ENCODE data around the gene HAUS1. TPM values are rescaled to one million over a fixed set of nuclear protein-coding genes. Genes with fewer than 3 reads are reported as not detected.

HAUS1 gene
- total and polyA plus RNA-seq, 2 experiments from 2014 or later: 163 to 216 TPM

DNA sequence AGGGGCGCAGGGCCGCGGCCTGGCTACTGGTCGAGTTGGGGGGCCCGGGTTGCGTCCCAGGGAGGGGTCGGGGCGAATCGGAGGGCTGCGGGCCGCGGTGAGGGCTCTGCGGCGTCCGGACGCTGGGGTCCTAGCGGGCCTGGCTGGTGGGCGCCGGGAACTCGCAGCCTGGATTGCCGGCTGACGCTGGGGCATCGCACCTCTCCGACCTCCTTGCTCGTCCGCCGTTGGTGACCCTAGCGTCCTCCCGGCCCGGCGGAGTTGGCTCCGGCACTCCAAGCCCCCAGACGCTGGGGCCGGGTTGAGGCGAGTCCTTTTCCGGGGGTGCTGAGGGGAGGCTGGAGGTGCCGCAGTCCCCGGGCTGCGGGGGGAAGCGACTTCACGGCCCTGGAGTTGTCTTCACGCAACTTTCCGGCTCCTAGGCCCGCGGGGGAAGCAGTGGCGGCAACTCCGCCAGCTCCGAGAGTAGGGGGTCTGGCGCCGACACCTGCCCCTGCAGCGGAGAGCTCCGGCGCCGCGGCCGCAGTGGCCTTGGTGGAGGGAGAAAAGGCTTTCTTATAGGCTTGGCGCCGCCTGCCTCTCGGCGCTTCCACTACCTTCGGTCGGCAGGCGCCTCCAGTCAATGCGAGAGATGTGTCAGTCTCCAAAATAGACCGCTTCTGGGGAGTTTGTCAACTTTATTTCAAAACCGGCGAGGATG is 70.3 kb downstream of the HAUS1 start:
- Histone ChIP-seq H3K27ac (ENCODE audit: low read depth) (peak overlapping the region; percentile 99; the same call in 1 of the 2 replicates), H3K9me2 (ENCODE audit: insufficient read depth) (no peaks in the 10 kb centered on the region), H3K27me3 (ENCODE audit: insufficient read depth) (no peaks in the 10 kb centered on the region), H3K4me2 (peak overlapping the region; percentile 100), H3F3A (replicated peaks; ENCODE audit: low read depth) (0 out of 2 replicates have a peak, but pooled peaks cover 6% of the 10 kb centered on the region), H3K4me3 (peak overlapping the region; percentile 99), H2AFZ (0 out of 2 replicates have a peak overlapping the region, but pooled peaks have one; percentile 56), H3K4me1 (ENCODE audit: insufficient read depth) (peaks cover 4% of the 10 kb centered on the region; the same call in 1 of the 2 replicates), H4K20me1 (replicated peaks; ENCODE audit: insufficient read depth) (peaks cover 21% of the 10 kb centered on the region), H3K79me2 (replicated peaks; ENCODE audit: insufficient read depth) (peaks cover 45% of the 10 kb centered on the region), H3K36me3 (ENCODE audit: insufficient read depth) (no peaks in the 10 kb centered on the region)
- TF ChIP-seq JUNB (IDR thresholded peaks at IDR 0.05; ENCODE audit: unreplicated experiment) (no peak), POLR2AphosphoS5 (IDR thresholded peaks at IDR 0.05; ENCODE audit: low read depth) (no peak), CTCF (conservative IDR thresholded peaks at IDR 0.05; ENCODE audit: low read depth in 2 of 2) (peak in 1 of 2 experiments; percentile 3; a peak in 1 of 4 replicates), STAT1 (IDR thresholded peaks at IDR 0.05; ENCODE audit: unreplicated experiment) (no peak), EZH2 (IDR thresholded peaks at IDR 0.05; ENCODE audit: low read depth, unreplicated experiment) (no peak), EZH2phosphoT487 (IDR thresholded peaks at IDR 0.05; ENCODE audit: unreplicated experiment) (no peak)
- TF ChIP-seq, protein P1, sequence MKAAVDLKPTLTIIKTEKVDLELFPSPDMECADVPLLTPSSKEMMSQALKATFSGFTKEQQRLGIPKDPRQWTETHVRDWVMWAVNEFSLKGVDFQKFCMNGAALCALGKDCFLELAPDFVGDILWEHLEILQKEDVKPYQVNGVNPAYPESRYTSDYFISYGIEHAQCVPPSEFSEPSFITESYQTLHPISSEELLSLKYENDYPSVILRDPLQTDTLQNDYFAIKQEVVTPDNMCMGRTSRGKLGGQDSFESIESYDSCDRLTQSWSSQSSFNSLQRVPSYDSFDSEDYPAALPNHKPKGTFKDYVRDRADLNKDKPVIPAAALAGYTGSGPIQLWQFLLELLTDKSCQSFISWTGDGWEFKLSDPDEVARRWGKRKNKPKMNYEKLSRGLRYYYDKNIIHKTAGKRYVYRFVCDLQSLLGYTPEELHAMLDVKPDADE (IDR thresholded peaks at IDR 0.05): no peak
- H3K27ac Mint-ChIP-seq: no peak overlapping the region
- peaks cover 14% of the 10 kb centered on the region for H3K4me1 Mint-ChIP-seq
- ATAC-seq: peak; percentile 24
- peak overlapping the region; percentile 97 for H3K4me3 Mint-ChIP-seq
- H3K27me3 Mint-ChIP-seq (ENCODE audit: insufficient read depth, low read depth, poor library complexity): peaks cover 10% of the 10 kb centered on the region
- no peaks in the 10 kb centered on the region for H3K9me3 Mint-ChIP-seq
- DNase-seq (ENCODE audit: low spot score): peak; percentile 65
- no peaks in the 10 kb centered on the region for H3K36me3 Mint-ChIP-seq (ENCODE audit: low read depth)

GRCh38 chr18:46176001-46176400 is 71.8 kb downstream of the HAUS1 start:
- H3K27me3 ChIP-seq (ENCODE audit: insufficient read depth): no peaks in the 10 kb centered on the region
- H3K36me3 Mint-ChIP-seq (ENCODE audit: low read depth): no peaks in the 10 kb centered on the region
- H3K4me2 ChIP-seq: no peak overlapping the region
- no peak overlapping the region for H3K27ac Mint-ChIP-seq
- H3K79me2 ChIP-seq (replicated peaks; ENCODE audit: insufficient read depth): peaks cover 60% of the 10 kb centered on the region
- no peaks in the 10 kb centered on the region for H3K9me2 ChIP-seq (ENCODE audit: insufficient read depth)
- no peak overlapping the region for H3K4me3 ChIP-seq
- peak overlapping the region; percentile 97; the same call in 2 of the 3 replicates for H3K4me3 Mint-ChIP-seq
- peaks cover 11% of the 10 kb centered on the region for H3K4me1 Mint-ChIP-seq
- no peak overlapping the region for H3K27ac ChIP-seq (ENCODE audit: low read depth)
- H4K20me1 ChIP-seq (replicated peaks; ENCODE audit: insufficient read depth): peaks cover 21% of the 10 kb centered on the region
- H3K27me3 Mint-ChIP-seq (ENCODE audit: insufficient read depth, low read depth, poor library complexity): peaks cover 7% of the 10 kb centered on the region
- H3F3A ChIP-seq (replicated peaks; ENCODE audit: low read depth): 0 out of 2 replicates have a peak, but pooled peaks cover 6% of the 10 kb centered on the region
- H3K4me1 ChIP-seq (ENCODE audit: insufficient read depth): peaks cover 4% of the 10 kb centered on the region; the same call in 1 of the 2 replicates
- DNase-seq (ENCODE audit: low spot score): no peak
- H3K9me3 Mint-ChIP-seq: no peaks in the 10 kb centered on the region
- no peak overlapping the region for H2AFZ ChIP-seq
- TF ChIP-seq, protein P2, sequence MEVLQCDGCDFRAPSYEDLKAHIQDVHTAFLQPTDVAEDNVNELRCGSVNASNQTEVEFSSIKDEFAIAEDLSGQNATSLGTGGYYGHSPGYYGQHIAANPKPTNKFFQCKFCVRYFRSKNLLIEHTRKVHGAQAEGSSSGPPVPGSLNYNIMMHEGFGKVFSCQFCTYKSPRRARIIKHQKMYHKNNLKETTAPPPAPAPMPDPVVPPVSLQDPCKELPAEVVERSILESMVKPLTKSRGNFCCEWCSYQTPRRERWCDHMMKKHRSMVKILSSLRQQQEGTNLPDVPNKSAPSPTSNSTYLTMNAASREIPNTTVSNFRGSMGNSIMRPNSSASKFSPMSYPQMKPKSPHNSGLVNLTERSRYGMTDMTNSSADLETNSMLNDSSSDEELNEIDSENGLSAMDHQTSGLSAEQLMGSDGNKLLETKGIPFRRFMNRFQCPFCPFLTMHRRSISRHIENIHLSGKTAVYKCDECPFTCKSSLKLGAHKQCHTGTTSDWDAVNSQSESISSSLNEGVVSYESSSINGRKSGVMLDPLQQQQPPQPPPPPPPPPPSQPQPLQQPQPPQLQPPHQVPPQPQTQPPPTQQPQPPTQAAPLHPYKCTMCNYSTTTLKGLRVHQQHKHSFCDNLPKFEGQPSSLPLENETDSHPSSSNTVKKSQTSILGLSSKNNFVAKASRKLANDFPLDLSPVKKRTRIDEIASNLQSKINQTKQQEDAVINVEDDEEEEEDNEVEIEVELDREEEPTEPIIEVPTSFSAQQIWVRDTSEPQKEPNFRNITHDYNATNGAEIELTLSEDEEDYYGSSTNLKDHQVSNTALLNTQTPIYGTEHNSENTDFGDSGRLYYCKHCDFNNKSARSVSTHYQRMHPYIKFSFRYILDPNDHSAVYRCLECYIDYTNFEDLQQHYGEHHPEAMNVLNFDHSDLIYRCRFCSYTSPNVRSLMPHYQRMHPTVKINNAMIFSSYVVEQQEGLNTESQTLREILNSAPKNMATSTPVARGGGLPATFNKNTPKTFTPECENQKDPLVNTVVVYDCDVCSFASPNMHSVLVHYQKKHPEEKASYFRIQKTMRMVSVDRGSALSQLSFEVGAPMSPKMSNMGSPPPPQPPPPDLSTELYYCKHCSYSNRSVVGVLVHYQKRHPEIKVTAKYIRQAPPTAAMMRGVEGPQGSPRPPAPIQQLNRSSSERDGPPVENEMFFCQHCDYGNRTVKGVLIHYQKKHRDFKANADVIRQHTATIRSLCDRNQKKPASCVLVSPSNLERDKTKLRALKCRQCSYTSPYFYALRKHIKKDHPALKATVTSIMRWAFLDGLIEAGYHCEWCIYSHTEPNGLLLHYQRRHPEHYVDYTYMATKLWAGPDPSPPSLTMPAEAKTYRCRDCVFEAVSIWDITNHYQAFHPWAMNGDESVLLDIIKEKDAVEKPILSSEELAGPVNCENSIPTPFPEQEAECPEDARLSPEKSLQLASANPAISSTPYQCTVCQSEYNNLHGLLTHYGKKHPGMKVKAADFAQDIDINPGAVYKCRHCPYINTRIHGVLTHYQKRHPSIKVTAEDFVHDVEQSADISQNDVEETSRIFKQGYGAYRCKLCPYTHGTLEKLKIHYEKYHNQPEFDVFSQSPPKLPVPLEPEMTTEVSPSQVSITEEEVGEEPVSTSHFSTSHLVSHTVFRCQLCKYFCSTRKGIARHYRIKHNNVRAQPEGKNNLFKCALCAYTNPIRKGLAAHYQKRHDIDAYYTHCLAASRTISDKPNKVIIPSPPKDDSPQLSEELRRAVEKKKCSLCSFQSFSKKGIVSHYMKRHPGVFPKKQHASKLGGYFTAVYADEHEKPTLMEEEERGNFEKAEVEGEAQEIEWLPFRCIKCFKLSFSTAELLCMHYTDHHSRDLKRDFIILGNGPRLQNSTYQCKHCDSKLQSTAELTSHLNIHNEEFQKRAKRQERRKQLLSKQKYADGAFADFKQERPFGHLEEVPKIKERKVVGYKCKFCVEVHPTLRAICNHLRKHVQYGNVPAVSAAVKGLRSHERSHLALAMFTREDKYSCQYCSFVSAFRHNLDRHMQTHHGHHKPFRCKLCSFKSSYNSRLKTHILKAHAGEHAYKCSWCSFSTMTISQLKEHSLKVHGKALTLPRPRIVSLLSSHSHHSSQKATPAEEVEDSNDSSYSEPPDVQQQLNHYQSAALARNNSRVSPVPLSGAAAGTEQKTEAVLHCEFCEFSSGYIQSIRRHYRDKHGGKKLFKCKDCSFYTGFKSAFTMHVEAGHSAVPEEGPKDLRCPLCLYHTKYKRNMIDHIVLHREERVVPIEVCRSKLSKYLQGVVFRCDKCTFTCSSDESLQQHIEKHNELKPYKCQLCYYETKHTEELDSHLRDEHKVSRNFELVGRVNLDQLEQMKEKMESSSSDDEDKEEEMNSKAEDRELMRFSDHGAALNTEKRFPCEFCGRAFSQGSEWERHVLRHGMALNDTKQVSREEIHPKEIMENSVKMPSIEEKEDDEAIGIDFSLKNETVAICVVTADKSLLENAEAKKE (CRISPR knock-in tag; IDR thresholded peaks at IDR 0.05): no peak
- no peak for TF ChIP-seq CTCF (conservative IDR thresholded peaks at IDR 0.05; ENCODE audit: low read depth in 2 of 2)
- TF ChIP-seq ZNF114 (CRISPR knock-in tag; IDR thresholded peaks at IDR 0.05): no peak
- H3K36me3 ChIP-seq (ENCODE audit: insufficient read depth): no peaks in the 10 kb centered on the region
- no peak for ATAC-seq

Measured in GM23338 (cell line).